Left lung (tissue), 10 donors: Measurements from ENCODE around the gene PNMA8A. TPM values are rescaled to one million over a fixed set of nuclear protein-coding genes. Genes with fewer than 3 reads are reported as not detected.

ENCODE experiments used
- ATAC-seq: fragments of 200-7000 bp; cut with Tn5 transposase; one replicate; pipeline ENCODE4 v1.9.1; 2020; ENCODE audit warnings: moderate library complexity
- DNase-seq, 4 donors: peaks; one replicate each; pipeline ENCODE4 v3.0.0-alpha.2; 2013 to 2020
- H3K27ac ChIP-seq, 2 donors: fragments of 200-600 bp; sonication (generic) in 1 of 2; one replicate each; pipeline versions ENCODE4 v1.5.0 to v1.8.0; 2020 to 2021
- H3K27me3 ChIP-seq, 2 donors: fragments of 200-600 bp; sonication (generic) in 1 of 2; one replicate each; pipeline versions ENCODE4 v1.5.0 to v1.8.0; 2020 to 2021
- H3K36me3 ChIP-seq, 2 donors: fragments of 200-600 bp; sonication (generic) in 1 of 2; one replicate each; pipeline versions ENCODE4 v1.5.0 to v1.8.0; 2020 to 2021
- H3K4me1 ChIP-seq, 2 donors: fragments of 200-600 bp; one replicate each; pipeline ENCODE4 v1.8.0; 2021
- H3K4me3 ChIP-seq, 2 donors: fragments of 200-600 bp; sonication (generic) in 1 of 2; one replicate each; pipeline versions ENCODE4 v1.5.0 to v1.8.0; 2020 to 2021; ENCODE audit warnings: mild to moderate bottlenecking in 1 of 2
- H3K9me3 ChIP-seq, 2 donors: fragments of 200-600 bp; sonication (generic) in 1 of 2; one replicate each; pipeline versions ENCODE4 v1.5.0 to v1.8.0; 2020 to 2021
- CTCF ChIP-seq, 2 donors: fragments of 200-600 bp; sonication (generic) in 1 of 2; IDR thresholded peaks; one replicate each; pipeline versions ENCODE4 v1.5.0 to v1.8.0; 2021; ENCODE audit warnings: antibody characterized with exemption in 2 of 2
- intact Hi-C, 2 donors: fragments of 100-400 bp; cut with DNase I; formaldehyde crosslinking; loops; one replicate each; pipeline versions ENCODE4 v1.11.2 to v1.14.2; 2022
- polyA plus RNA-seq, 6 donors: library from polyadenylated mRNA; unstranded; fragments of 120-200 nt; gene quantifications; one replicate each; pipeline ENCODE4 v1.2.1, GENCODE V29; 2013; ENCODE audit not compliant: insufficient read length in 6 of 6
- total RNA-seq, 2 donors: library from RNA; stranded (reverse); fragmentation: NEBNext Ultra II Directional; extraction: Animal tissue kit (Norgen Biotek cat#: 25700); gene quantifications; one replicate each; pipeline ENCODE4 v1.2.1, GENCODE V29; 2021
- donor health status: DM: no; HTN: yes; CAD: no.
- donor health status: DM: no; HTN: no; CAD: no.

Gene PNMA8A
- total and polyA plus RNA-seq, 8 donors, result 1.5 to 17.2 (median 13.4) TPM

GRCh38 chr19:46487802-46488445 is 16.6 kb upstream of the PNMA8A start:
- Histone ChIP-seq H3K4me3 (no peak overlapping the region), H3K27me3 (peaks cover 26 to 73% of the 10 kb centered on the region in 2 donors), H3K27ac (no peak overlapping the region), H3K9me3 (no peaks in the 10 kb centered on the region), H3K36me3 (no peaks in the 10 kb centered on the region), H3K4me1 (peaks cover 12 to 15% of the 10 kb centered on the region in 2 donors)
- DNase-seq (peak; percentile 70 to 87 (median 82)), ATAC-seq (peak; percentile 85)
- peak; percentile 87 to 91 for TF ChIP-seq CTCF (IDR thresholded peaks at IDR 0.05)
- intact Hi-C loops, result loop anchor here in 1 of 2 donors (5.0 to 10.0 kb wide), 2 partner anchors 86 to 203 kb away; no protein-coding TSS in a partner anchor

- ATAC-seq (peak; percentile 9), DNase-seq (peak in 1 of 4 donors; percentile 47)
- intact Hi-C loops, result loop anchor here in 1 of 2 donors (5.0 to 10.0 kb wide), 2 partner anchors 85 to 202 kb away; no protein-coding TSS in a partner anchor
- Histone ChIP-seq H3K4me1 (peaks cover 12 to 14% of the 10 kb centered on the region in 2 donors), H3K27me3 (peaks cover 26 to 68% of the 10 kb centered on the region in 2 donors), H3K4me3 (no peak overlapping the region), H3K36me3 (no peaks in the 10 kb centered on the region), H3K9me3 (no peaks in the 10 kb centered on the region), H3K27ac (no peak overlapping the region)
- TF ChIP-seq CTCF (IDR thresholded peaks at IDR 0.05), result no peak
These were observed 15.9 kb upstream of the PNMA8A start for GRCh38 chr19:46487178-46487801.

GRCh38 chr19:46486358-46486757 is 15.0 kb upstream of the PNMA8A start:
- ATAC-seq, result no peak

GRCh38 chr19:46484656-46485055 is 13.3 kb upstream of the PNMA8A start:
- DNase-seq, result no peak
- no peaks in the 10 kb centered on the region for H3K9me3 ChIP-seq
- intact Hi-C loops, result loop anchor here in 1 of 2 donors (5.0 to 10.0 kb wide), 2 partner anchors 82 to 200 kb away; no protein-coding TSS in a partner anchor
- no peaks in the 10 kb centered on the region for H3K36me3 ChIP-seq
- TF ChIP-seq CTCF (IDR thresholded peaks at IDR 0.05), result no peak
- H3K27ac ChIP-seq, result no peak overlapping the region
- no peak overlapping the region for H3K4me3 ChIP-seq
- H3K27me3 ChIP-seq, result peaks cover 22 to 66% of the 10 kb centered on the region in 2 donors
- ATAC-seq, result no peak
- peaks cover 5 to 8% of the 10 kb centered on the region in 2 donors for H3K4me1 ChIP-seq

More at GRCh38 chr19:46486358-46486757, 15.0 kb upstream of the PNMA8A start:
- Histone ChIP-seq H3K4me3 (no peak overlapping the region), H3K4me1 (peaks cover 12 to 14% of the 10 kb centered on the region in 2 donors), H3K9me3 (no peaks in the 10 kb centered on the region), H3K36me3 (no peaks in the 10 kb centered on the region), H3K27me3 (peaks cover 26 to 68% of the 10 kb centered on the region in 2 donors), H3K27ac (no peak overlapping the region)
- intact Hi-C loops, result loop anchor here in 1 of 2 donors (5.0 to 10.0 kb wide), 2 partner anchors 84 to 202 kb away; no protein-coding TSS in a partner anchor
- TF ChIP-seq CTCF (IDR thresholded peaks at IDR 0.05), result no peak
- no peak for DNase-seq

- Histone ChIP-seq H3K27ac (no peak overlapping the region), H3K4me1 (peaks cover 4 to 5% of the 10 kb centered on the region in 2 donors), H3K4me3 (no peak overlapping the region), H3K27me3 (peaks cover 6 to 50% of the 10 kb centered on the region in 2 donors), H3K36me3 (no peaks in the 10 kb centered on the region), H3K9me3 (no peaks in the 10 kb centered on the region)
- DNase-seq (no peak), ATAC-seq (no peak)
- TF ChIP-seq CTCF (IDR thresholded peaks at IDR 0.05), result no peak
- intact Hi-C loops, result loop anchor here in 1 of 2 donors (10.0 kb wide), 1 partner anchor 198 kb away; no protein-coding TSS in a partner anchor
These were observed 11.3 kb upstream of the PNMA8A start for GRCh38 chr19:46482631-46483030.
